ENCODE measurements around the gene SNRPA1. TPM values are rescaled to one million over a fixed set of nuclear protein-coding genes. Genes with fewer than 3 reads are reported as not detected.
A peak's percentile ranks its signal among the peaks of the same experiment; 100 is the strongest.

The SNRPA1 gene
- total RNA-seq, 4 donors from 2014 or later = 29.0 to 48.4 (median 38.5) TPM

DNA sequence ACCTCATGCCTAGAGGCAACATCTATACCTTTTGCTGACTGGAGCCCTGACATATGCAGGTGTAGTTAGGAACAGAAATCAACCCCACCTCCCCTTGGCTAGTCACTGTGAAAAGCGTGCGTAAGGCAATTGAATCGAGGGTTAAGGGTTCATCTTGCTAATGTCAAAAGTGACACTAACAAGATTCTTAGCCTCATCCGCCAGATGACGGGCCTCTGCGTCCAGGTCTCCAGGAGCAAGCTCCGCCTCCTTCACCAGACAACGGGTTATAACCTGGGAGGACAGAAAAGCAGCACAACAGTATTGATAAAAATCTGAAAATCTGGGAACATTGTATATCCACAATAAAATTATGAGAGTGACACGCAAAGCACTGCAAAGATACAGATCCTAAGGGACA lies 22.5 kb downstream of the SNRPA1 start:
- no peak for TF ChIP-seq POLR2A (IDR thresholded peaks at IDR 0.05)
- TF ChIP-seq, protein P1, sequence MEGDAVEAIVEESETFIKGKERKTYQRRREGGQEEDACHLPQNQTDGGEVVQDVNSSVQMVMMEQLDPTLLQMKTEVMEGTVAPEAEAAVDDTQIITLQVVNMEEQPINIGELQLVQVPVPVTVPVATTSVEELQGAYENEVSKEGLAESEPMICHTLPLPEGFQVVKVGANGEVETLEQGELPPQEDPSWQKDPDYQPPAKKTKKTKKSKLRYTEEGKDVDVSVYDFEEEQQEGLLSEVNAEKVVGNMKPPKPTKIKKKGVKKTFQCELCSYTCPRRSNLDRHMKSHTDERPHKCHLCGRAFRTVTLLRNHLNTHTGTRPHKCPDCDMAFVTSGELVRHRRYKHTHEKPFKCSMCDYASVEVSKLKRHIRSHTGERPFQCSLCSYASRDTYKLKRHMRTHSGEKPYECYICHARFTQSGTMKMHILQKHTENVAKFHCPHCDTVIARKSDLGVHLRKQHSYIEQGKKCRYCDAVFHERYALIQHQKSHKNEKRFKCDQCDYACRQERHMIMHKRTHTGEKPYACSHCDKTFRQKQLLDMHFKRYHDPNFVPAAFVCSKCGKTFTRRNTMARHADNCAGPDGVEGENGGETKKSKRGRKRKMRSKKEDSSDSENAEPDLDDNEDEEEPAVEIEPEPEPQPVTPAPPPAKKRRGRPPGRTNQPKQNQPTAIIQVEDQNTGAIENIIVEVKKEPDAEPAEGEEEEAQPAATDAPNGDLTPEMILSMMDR (IDR thresholded peaks at IDR 0.05) = no peak
- 82 to 91% methylated on average over 9 of the region's 9 CpGs for WGBS, 2 donors

DNA sequence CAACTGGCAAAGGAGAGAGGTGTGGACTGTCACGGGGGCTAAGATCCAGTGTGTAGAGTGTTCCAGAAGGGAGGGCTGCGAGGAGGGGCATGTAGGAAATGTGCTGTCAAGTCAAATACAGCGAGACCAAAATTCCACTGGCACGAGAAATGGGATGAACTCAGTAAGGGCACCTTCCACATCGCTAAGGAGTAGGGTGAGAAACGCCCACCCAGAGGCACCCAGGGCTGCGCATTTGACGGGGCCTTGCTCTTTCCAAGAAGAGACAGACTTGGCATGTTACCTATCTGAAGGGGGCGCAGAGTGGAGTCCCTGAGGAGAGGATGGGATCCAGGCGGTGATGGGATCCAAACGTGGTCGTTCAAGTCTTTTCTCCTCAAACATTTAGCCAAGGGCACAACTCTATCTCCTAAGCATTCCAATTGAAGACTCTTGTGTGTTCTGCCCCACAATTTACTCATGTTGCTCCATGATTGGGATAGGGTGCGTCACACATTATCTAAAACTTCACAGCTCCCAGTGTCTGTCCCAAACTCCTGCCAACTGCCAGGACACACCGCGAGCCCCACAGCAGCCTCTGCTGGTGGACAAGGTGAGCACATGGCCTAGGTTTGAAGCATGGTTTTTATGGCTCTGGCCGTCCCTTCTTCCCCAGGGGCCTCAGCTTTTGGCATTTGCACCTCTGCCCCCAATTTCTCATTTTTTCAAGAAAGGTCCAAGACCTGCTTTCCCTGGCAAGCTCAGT lies 25.4 kb downstream of the SNRPA1 start:
- no peak overlapping the region for H3K4me3 ChIP-seq (ENCODE audit: low read depth, poor library complexity, severe bottlenecking)
- intact Hi-C loops (cut with DNase I; ENCODE audit: low total_unique reads) = no loop called here
- TF ChIP-seq POLR2A (IDR thresholded peaks at IDR 0.05) = no peak
- TF ChIP-seq, protein P1 (IDR thresholded peaks at IDR 0.05) = no peak
- peak in 1 of 2 donors; percentile 78 for DNase-seq (ENCODE audit: low spot score in 2 of 2)
- 84 to 88% methylated on average over 16 of the region's 16 CpGs for WGBS, 2 donors

More for the DNA sequence above, 22.5 kb downstream of the SNRPA1 start:
- DNase-seq (ENCODE audit: low spot score in 2 of 2) = peak in 1 of 2 donors; percentile 80
- no peak overlapping the region for H3K4me3 ChIP-seq (ENCODE audit: low read depth, poor library complexity, severe bottlenecking)
- intact Hi-C loops (cut with DNase I; ENCODE audit: low total_unique reads) = no loop called here

DNA sequence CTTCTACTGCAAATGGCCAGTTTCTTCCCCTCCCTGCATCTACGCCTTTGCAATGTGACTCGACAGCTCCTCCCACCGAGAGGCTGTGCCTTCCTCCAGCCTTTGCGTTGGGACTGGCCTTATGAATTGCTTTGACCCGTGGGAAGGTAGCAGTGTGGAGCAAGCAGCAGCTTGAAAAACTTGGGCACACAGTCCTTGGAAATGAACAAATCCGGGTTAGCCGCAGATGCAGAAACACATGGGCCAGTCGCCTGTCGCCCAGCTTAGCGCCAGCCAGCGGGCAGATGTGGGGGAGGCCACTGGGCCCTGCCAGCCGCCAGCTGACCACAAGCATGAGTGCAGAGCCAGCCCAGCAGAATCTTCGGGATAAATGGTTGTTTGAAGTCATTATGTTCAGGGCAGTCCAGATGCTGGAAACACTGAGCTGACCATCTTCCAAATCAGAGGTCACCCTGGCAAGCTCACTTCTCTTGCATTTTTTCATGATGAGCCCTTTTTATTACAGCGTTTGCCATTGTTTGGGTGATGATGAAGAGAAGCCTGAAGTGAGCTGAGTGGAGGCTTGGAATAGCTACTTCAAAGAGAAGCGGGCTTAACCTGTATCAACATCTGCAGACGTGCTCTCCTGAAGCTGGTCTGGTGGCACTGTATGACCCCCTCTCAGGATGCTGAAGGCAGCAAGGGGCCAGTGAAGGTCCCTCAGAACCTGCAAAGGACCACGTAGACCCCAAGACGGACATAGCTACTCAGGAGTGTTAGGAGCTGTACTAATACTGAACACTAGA lies 27.5 kb downstream of the SNRPA1 start:
- no peak for TF ChIP-seq POLR2A (IDR thresholded peaks at IDR 0.05)
- TF ChIP-seq, protein P1 (IDR thresholded peaks at IDR 0.05) = no peak
- intact Hi-C loops (cut with DNase I; ENCODE audit: low total_unique reads) = no loop called here
- 64 to 67% methylated on average over 18 of the region's 18 CpGs for WGBS, 2 donors
- peak in 1 of 2 donors; percentile 83 for DNase-seq (ENCODE audit: low spot score in 2 of 2)
- no peak overlapping the region for H3K4me3 ChIP-seq (ENCODE audit: low read depth, poor library complexity, severe bottlenecking)

DNA sequence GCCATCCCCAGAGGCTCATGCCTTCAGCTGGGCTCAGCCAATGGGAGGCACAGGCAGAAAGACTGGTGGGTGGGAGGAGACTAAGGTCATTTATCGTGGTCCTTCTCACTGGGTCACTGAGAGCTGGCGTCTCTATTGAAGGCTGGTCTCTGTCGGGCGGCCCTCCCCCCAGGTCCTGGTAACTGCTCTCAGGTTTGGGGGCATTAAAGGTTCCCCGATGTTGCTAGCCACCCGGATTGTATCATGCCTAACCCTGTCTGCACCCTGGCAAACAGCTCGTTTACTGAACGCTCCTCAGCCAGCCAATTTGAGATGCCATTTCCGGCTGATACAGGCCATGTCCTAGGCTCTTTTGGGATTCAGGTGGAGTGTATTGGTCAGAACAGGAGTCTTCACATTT lies 28.3 kb downstream of the SNRPA1 start:
- H3K4me3 ChIP-seq (ENCODE audit: low read depth, poor library complexity, severe bottlenecking) = no peak overlapping the region
- intact Hi-C loops (cut with DNase I; ENCODE audit: low total_unique reads) = no loop called here
- peak in 1 of 2 donors; percentile 79 for DNase-seq (ENCODE audit: low spot score in 2 of 2)
- 66 to 73% methylated on average over 9 of the region's 9 CpGs for WGBS, 2 donors
- TF ChIP-seq, protein P1 (IDR thresholded peaks at IDR 0.05) = no peak
- TF ChIP-seq POLR2A (IDR thresholded peaks at IDR 0.05) = no peak

DNA sequence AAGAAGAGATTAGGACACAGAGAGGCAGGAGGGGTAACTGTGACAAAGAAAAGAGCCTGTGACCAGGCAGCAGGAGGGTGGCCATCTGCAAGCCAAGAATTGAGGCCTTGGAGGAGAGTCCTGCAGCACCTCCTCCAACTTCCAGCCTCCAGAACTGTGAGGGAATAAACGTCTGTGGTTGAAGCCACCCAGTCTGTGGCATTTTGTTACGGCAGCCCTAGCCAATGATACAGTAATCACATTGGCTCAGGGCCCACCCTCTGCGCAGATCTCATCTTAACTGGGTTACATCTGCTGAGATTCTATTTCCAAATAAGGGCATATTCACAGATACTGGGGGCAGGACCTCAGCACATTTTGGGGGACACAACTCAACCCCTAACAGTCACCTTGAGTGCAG lies 29.0 kb downstream of the SNRPA1 start:
- H3K4me3 ChIP-seq (ENCODE audit: low read depth, poor library complexity, severe bottlenecking) = no peak overlapping the region
- no peak for TF ChIP-seq POLR2A (IDR thresholded peaks at IDR 0.05)
- TF ChIP-seq, protein P1 (IDR thresholded peaks at IDR 0.05) = no peak
- WGBS, 2 donors = 41 to 45% methylated on average over 3 of the region's 3 CpGs
- intact Hi-C loops (cut with DNase I; ENCODE audit: low total_unique reads) = no loop called here
- peak in 1 of 2 donors; percentile 76 for DNase-seq (ENCODE audit: low spot score in 2 of 2)
